HepG2 (cell line): ENCODE measurements around the gene PIP4K2C. TPM values are rescaled to one million over a fixed set of nuclear protein-coding genes. Genes with fewer than 3 reads are reported as not detected.
A peak's percentile ranks its signal among the peaks of the same experiment; 100 is the strongest.

Experiments used
- AKNA ChIP-seq: sonication (generic); formaldehyde crosslinking; IDR thresholded peaks from 2 replicates; pipeline ENCODE4 v1.4.0; 2020; ENCODE audit warnings: missing genetic modification reagents, borderline replicate concordance
- EEA1 ChIP-seq: sonication (generic); formaldehyde crosslinking; IDR thresholded peaks from 2 replicates; pipeline ENCODE4 v1.5.1; 2020; ENCODE audit warnings: mild to moderate bottlenecking, missing genetic modification reagents, borderline replicate concordance
- HOXA9 ChIP-seq: sonication (generic); formaldehyde crosslinking; IDR thresholded peaks from 2 replicates; pipeline ENCODE4 v1.8.1; 2022; ENCODE audit warnings: missing genetic modification reagents, mild to moderate bottlenecking, moderate library complexity, borderline replicate concordance
- SATB2 ChIP-seq: sonication (generic); formaldehyde crosslinking; IDR thresholded peaks from 2 replicates; pipeline ENCODE4 v1.5.0; 2020; ENCODE audit warnings: missing genetic modification reagents
- TBX2 ChIP-seq: sonication (generic); formaldehyde crosslinking; IDR thresholded peaks from 2 replicates; pipeline ENCODE4 v1.5.0; 2020; ENCODE audit warnings: missing genetic modification reagents, mild to moderate bottlenecking, borderline replicate concordance
- ZBTB26 ChIP-seq: IDR thresholded peaks from 2 replicates; pipeline ENCODE4 v1.6.1; 2016; ENCODE audit warnings: missing compliant biosample characterization, missing genetic modification reagents, borderline replicate concordance
- ZBTB7B ChIP-seq: sonication (generic); formaldehyde crosslinking; IDR thresholded peaks from 2 replicates; pipeline ENCODE4 v1.4.0; 2020; ENCODE audit warnings: missing genetic modification reagents
- ZNF235 ChIP-seq: sonication (generic); formaldehyde crosslinking; IDR thresholded peaks from 2 replicates; pipeline ENCODE4 v1.8.1; 2023; ENCODE audit warnings: mild to moderate bottlenecking, missing genetic modification reagents, borderline replicate concordance
- ZNF644 ChIP-seq: IDR thresholded peaks from 2 replicates; pipeline ENCODE4 v1.6.1; 2016; ENCODE audit warnings: low read depth
- polyA plus RNA-seq, 8 experiments: library from polyadenylated mRNA; depleted of rRNA in 3 of 8; stranded (reverse) in 7 of 8; unstranded in 1 of 8; fragments of >200 nt; fragmentation: Illumina TruSeq in 4 of 8; extraction: Trizol in 4 of 8; gene quantifications; 2 replicates each; pipeline versions ENCODE4 v1.2.1 to v1.2.3, GENCODE V29; 2011 to 2016; ENCODE audit warnings: low read depth in 4 of 8, missing spikeins in 1 of 8, mixed read lengths in 1 of 8; ENCODE audit not compliant: insufficient read depth in 1 of 8
- total RNA-seq, 5 experiments: library from RNA; depleted of rRNA; stranded (reverse); fragments of >200 nt; fragmentation: Illumina TruSeq; extraction: Trizol; gene quantifications; 2 replicates each; pipeline ENCODE4 v1.2.3, GENCODE V29; 2016; ENCODE audit warnings: low read depth in 1 of 5
- TF ChIP-seq, protein P1 (sequence below): sonication (generic); formaldehyde crosslinking; IDR thresholded peaks from 2 replicates; pipeline ENCODE4 v1.8.0; 2022; ENCODE audit warnings: missing genetic modification reagents, mild to moderate bottlenecking, inconsistent platforms, borderline replicate concordance
- TF ChIP-seq, protein P2 (sequence below): sonication (generic); formaldehyde crosslinking; IDR thresholded peaks from 2 replicates; pipeline ENCODE4 v1.4.0; 2020; ENCODE audit warnings: missing genetic modification reagents, borderline replicate concordance

The PIP4K2C gene
- total and polyA plus RNA-seq, 2 of the 13 experiments (the other 11 are each of a cell fraction or from before 2014, with no cell fraction given): 23.3 to 26.4 TPM

GRCh38 chr12:57620936-57621496 is 30.0 kb downstream of the PIP4K2C start (continued):
- TF ChIP-seq TBX2 (CRISPR knock-in tag) (0 out of 2 replicates have a peak, but pooled peaks have one; percentile 35), EEA1 (CRISPR knock-in tag) (no peak), ZBTB7B (CRISPR knock-in tag) (no peak), SATB2 (CRISPR knock-in tag) (no peak), ZNF235 (CRISPR knock-in tag) (0 out of 2 replicates have a peak, but pooled peaks have one; percentile 9), ZNF644 (CRISPR knock-in tag) (no peak), ZBTB26 (CRISPR knock-in tag) (0 out of 2 replicates have a peak, but pooled peaks have one; percentile 4), AKNA (no peak), HOXA9 (CRISPR knock-in tag) (no peak)
- TF ChIP-seq, protein P1, sequence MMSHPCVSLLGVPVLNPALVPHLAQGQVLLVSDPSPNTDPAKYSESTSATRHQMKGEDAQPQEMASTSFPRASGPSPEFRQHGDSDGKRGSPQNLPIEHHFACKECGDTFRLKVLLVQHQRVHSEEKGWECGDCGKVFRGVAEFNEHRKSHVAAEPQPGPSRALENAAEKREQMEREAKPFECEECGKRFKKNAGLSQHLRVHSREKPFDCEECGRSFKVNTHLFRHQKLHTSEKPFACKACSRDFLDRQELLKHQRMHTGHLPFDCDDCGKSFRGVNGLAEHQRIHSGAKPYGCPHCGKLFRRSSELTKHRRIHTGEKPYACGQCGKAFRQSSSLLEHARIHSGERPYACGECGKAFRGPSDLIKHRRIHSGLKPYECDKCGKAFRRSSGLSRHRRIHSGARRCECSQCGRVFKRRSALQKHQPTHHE (CRISPR knock-in tag): no peak
- TF ChIP-seq, protein P2, sequence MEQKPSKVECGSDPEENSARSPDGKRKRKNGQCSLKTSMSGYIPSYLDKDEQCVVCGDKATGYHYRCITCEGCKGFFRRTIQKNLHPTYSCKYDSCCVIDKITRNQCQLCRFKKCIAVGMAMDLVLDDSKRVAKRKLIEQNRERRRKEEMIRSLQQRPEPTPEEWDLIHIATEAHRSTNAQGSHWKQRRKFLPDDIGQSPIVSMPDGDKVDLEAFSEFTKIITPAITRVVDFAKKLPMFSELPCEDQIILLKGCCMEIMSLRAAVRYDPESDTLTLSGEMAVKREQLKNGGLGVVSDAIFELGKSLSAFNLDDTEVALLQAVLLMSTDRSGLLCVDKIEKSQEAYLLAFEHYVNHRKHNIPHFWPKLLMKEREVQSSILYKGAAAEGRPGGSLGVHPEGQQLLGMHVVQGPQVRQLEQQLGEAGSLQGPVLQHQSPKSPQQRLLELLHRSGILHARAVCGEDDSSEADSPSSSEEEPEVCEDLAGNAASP (CRISPR knock-in tag): 0 out of 2 replicates have a peak, but pooled peaks have one; percentile 5
